ENCODE data around the gene COL4A1.

DNA sequence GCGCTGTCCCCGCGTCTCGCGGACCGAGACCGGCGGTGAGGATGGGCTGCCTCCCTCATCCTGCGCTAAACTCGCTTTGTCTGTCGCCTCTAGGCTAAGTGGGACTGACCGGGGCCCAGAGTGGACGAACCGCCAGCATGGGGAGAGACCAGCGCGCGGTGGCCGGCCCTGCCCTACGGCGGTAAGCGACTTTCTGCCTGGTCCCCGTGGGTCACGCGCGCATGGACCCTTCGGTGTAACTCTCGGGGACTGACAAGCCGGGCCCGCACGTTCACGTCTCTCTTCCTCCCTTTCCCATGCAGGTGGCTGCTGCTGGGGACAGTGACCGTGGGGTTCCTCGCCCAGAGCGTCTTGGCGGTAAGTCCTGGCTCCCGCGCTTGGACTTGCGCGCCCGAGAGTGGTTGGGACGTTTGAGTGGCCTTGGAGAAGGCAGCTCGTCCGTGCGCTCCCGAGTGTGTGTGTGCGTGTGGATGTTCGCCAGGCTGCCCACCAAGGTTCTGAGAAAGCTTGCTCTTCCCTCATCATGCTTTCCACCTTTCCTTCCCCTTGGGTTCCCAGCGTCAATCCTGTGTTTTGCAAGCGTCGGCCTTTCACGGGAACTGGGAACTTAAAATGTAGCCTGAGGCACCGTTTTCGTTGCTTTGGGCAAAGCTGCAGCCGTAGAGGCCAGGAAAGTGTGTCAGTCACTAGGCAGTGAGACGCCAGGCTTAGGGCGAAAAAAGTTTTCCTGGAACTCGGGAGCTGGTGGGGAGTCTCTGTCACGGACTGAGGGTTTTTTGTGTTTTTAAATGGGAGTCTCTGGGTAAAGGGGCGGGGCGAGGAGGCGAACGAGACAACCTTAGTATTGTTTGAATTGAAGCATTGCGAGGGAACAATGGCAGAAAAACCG is 1.1 kb upstream of the COL4A1 start:
- TF ChIP-seq POLR2A (IDR thresholded peaks at IDR 0.05), result no peak
- TF ChIP-seq, protein P1, sequence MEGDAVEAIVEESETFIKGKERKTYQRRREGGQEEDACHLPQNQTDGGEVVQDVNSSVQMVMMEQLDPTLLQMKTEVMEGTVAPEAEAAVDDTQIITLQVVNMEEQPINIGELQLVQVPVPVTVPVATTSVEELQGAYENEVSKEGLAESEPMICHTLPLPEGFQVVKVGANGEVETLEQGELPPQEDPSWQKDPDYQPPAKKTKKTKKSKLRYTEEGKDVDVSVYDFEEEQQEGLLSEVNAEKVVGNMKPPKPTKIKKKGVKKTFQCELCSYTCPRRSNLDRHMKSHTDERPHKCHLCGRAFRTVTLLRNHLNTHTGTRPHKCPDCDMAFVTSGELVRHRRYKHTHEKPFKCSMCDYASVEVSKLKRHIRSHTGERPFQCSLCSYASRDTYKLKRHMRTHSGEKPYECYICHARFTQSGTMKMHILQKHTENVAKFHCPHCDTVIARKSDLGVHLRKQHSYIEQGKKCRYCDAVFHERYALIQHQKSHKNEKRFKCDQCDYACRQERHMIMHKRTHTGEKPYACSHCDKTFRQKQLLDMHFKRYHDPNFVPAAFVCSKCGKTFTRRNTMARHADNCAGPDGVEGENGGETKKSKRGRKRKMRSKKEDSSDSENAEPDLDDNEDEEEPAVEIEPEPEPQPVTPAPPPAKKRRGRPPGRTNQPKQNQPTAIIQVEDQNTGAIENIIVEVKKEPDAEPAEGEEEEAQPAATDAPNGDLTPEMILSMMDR (IDR thresholded peaks at IDR 0.05), result no peak

All from heart left ventricle (tissue), 13 donors.